WTC11 (cell line): ENCODE data around the gene C11orf71. TPM values are rescaled to one million over a fixed set of nuclear protein-coding genes. Genes with fewer than 3 reads are reported as not detected.

Experiments
- ATAC-seq: fragments of 200-7000 bp; cut with Tn5 transposase; 2 replicates; pipeline ENCODE4 v1.10.0; 2021; ENCODE audit warnings: mild to moderate bottlenecking, moderate library complexity
- CTCF ChIA-PET: fragments of 300-600 bp; sonication (Branson Sonifier 250); formaldehyde crosslinking; loops from one replicate; lab custom pipeline; 2021; ENCODE audit warnings: antibody characterized with exemption; lab: Charles Lee
- POLR2A ChIA-PET: fragments of 350-600 bp; sonication (Branson Sonifier 250); formaldehyde crosslinking; loops from one replicate; lab custom pipeline; 2021; ENCODE audit warnings: antibody characterized with exemption; lab: Charles Lee
- DNase-seq: peaks from one replicate; pipeline ENCODE4 v3.0.0; 2021; ENCODE audit warnings: low spot score
- H3K27ac Mint-ChIP-seq: 2 replicates; pipeline ENCODE4 v1.8.0; 2021; ENCODE audit warnings: mixed read lengths
- H3K27me3 Mint-ChIP-seq: 2 replicates; pipeline ENCODE4 v1.8.0; 2021; ENCODE audit warnings: low read depth, mild to moderate bottlenecking, moderate library complexity, mixed read lengths
- H3K36me3 Mint-ChIP-seq: 2 replicates; pipeline ENCODE4 v1.8.0; 2021; ENCODE audit warnings: mixed read lengths
- H3K4me1 Mint-ChIP-seq: 2 replicates; pipeline ENCODE4 v1.8.0; 2022; ENCODE audit warnings: mixed read lengths
- H3K4me3 Mint-ChIP-seq: 2 replicates; pipeline ENCODE4 v1.8.0; 2021; ENCODE audit warnings: mild to moderate bottlenecking, moderate library complexity, mixed read lengths
- H3K9me3 Mint-ChIP-seq: 2 replicates; pipeline ENCODE4 v1.8.0; 2021; ENCODE audit warnings: mixed read lengths
- ATF3 ChIP-seq: sonication (generic); formaldehyde crosslinking; conservative IDR thresholded peaks from 2 replicates; pipeline ENCODE4 v1.8.1; 2022; ENCODE audit warnings: mild to moderate bottlenecking, missing genetic modification reagents
- ELF4 ChIP-seq: sonication (generic); formaldehyde crosslinking; IDR thresholded peaks from 2 replicates; pipeline ENCODE4 v1.8.1; 2022; ENCODE audit warnings: low read depth, mild to moderate bottlenecking, moderate library complexity, missing genetic modification reagents
- FOXJ3 ChIP-seq: sonication (generic); formaldehyde crosslinking; IDR thresholded peaks from 2 replicates; pipeline ENCODE4 v1.9.0; 2021; ENCODE audit warnings: missing genetic modification reagents, mild to moderate bottlenecking, borderline replicate concordance
- GABPB1 ChIP-seq: sonication (generic); formaldehyde crosslinking; IDR thresholded peaks from 2 replicates; pipeline ENCODE4 v1.8.1; 2023; ENCODE audit warnings: mild to moderate bottlenecking, missing genetic modification reagents
- HMGXB4 ChIP-seq: sonication (generic); formaldehyde crosslinking; IDR thresholded peaks from 2 replicates; pipeline ENCODE4 v1.8.1; 2023; ENCODE audit warnings: mild to moderate bottlenecking, moderate library complexity, missing genetic modification reagents
- MYBL2 ChIP-seq: sonication (generic); formaldehyde crosslinking; IDR thresholded peaks from 2 replicates; pipeline ENCODE4 v1.8.1; 2023; ENCODE audit warnings: mild to moderate bottlenecking, moderate library complexity, missing genetic modification reagents
- NR1H2 ChIP-seq: sonication (generic); formaldehyde crosslinking; IDR thresholded peaks from 2 replicates; pipeline ENCODE4 v1.9.0; 2021; ENCODE audit warnings: mild to moderate bottlenecking, moderate library complexity, missing genetic modification reagents
- NR2C2 ChIP-seq: sonication (generic); formaldehyde crosslinking; IDR thresholded peaks from 2 replicates; pipeline ENCODE4 v1.8.0; 2022; ENCODE audit warnings: mild to moderate bottlenecking, missing genetic modification reagents
- SMAD4 ChIP-seq: sonication (generic); formaldehyde crosslinking; IDR thresholded peaks from 2 replicates; pipeline ENCODE4 v1.8.0; 2022; ENCODE audit warnings: mild to moderate bottlenecking, missing genetic modification reagents
- SOX15 ChIP-seq: fragments of 250-450 bp; sonication (Bioruptor Pico); IDR thresholded peaks from 2 replicates; pipeline ENCODE4 v1.9.0; 2021; ENCODE audit warnings: mild to moderate bottlenecking
- TEAD1 ChIP-seq: sonication (generic); formaldehyde crosslinking; IDR thresholded peaks from 2 replicates; pipeline ENCODE4 v1.8.0; 2022; ENCODE audit warnings: mild to moderate bottlenecking, missing genetic modification reagents
- ZBTB43 ChIP-seq: sonication (generic); formaldehyde crosslinking; IDR thresholded peaks from 2 replicates; pipeline ENCODE4 v1.8.1; 2023; ENCODE audit warnings: mild to moderate bottlenecking, missing genetic modification reagents
- ZNF138 ChIP-seq: sonication (generic); formaldehyde crosslinking; conservative IDR thresholded peaks from 2 replicates; pipeline ENCODE4 v1.8.1; 2022; ENCODE audit warnings: mild to moderate bottlenecking, moderate library complexity, missing genetic modification reagents
- ZNF219 ChIP-seq: sonication (generic); formaldehyde crosslinking; IDR thresholded peaks from 2 replicates; pipeline ENCODE4 v1.8.0; 2023; ENCODE audit warnings: missing genetic modification reagents, mild to moderate bottlenecking, borderline replicate concordance
- ZNF396 ChIP-seq: fragments of 250-450 bp; sonication (Bioruptor Pico); IDR thresholded peaks from 2 replicates; pipeline ENCODE4 v1.8.0; 2021; ENCODE audit warnings: mild to moderate bottlenecking, moderate library complexity, borderline replicate concordance
- ZNF425 ChIP-seq: fragments of 250-450 bp; sonication (Bioruptor Pico); conservative IDR thresholded peaks from 2 replicates; pipeline ENCODE4 v1.9.0; 2021; ENCODE audit warnings: mild to moderate bottlenecking
- ZNF532 ChIP-seq: fragments of 250-450 bp; sonication (Bioruptor Pico); IDR thresholded peaks from 2 replicates; pipeline ENCODE4 v1.9.0; 2021; ENCODE audit warnings: mild to moderate bottlenecking, borderline replicate concordance
- total RNA-seq: library from RNA; stranded (reverse); gene quantifications from 3 replicates; pipeline ENCODE4 v1.2.3, GENCODE V29; 2021

The C11orf71 gene
- total RNA-seq, 1 experiment from 2014 or later = 5.9 TPM

GRCh38 chr11:114368918-114369680 lies 31.2 kb downstream of the C11orf71 start:
- no peak for DNase-seq
- POLR2A ChIA-PET = no interaction called here
- Mint-ChIP-seq H3K9me3 (no peaks in the 10 kb centered on the region), H3K4me1 (peaks cover 15% of the 10 kb centered on the region), H3K36me3 (no peaks in the 10 kb centered on the region), H3K27me3 (no peaks in the 10 kb centered on the region), H3K4me3 (no peak overlapping the region), H3K27ac (no peak overlapping the region)
- TF ChIP-seq ZNF396 (CRISPR knock-in tag) (no peak), ZBTB43 (CRISPR knock-in tag) (no peak), ZNF219 (no peak), FOXJ3 (no peak), SOX15 (no peak), HMGXB4 (no peak), SMAD4 (CRISPR knock-in tag) (no peak)
- CTCF ChIA-PET = interaction anchor here (0.9 kb wide), 1 partner anchor 27 kb away, joined by 3 read pairs; no protein-coding TSS in a partner anchor
- no peak for ATAC-seq

- no peak overlapping the region for H3K27ac Mint-ChIP-seq
- H3K4me3 Mint-ChIP-seq = no peak overlapping the region
- ChIA-PET CTCF (interaction anchor here (1.0 kb wide), 1 partner anchor 27 kb away, joined by 6 read pairs; no protein-coding TSS in a partner anchor), POLR2A (no interaction called here)
- H3K9me3 Mint-ChIP-seq = no peaks in the 10 kb centered on the region
- ATAC-seq (no peak), DNase-seq (no peak)
- H3K4me1 Mint-ChIP-seq = peaks cover 15% of the 10 kb centered on the region
- H3K27me3 Mint-ChIP-seq = no peaks in the 10 kb centered on the region
- no peaks in the 10 kb centered on the region for H3K36me3 Mint-ChIP-seq
- TF ChIP-seq ZNF425 (CRISPR knock-in tag) (no peak), NR2C2 (CRISPR knock-in tag) (no peak), MYBL2 (CRISPR knock-in tag) (no peak), ZNF532 (CRISPR knock-in tag) (no peak), GABPB1 (CRISPR knock-in tag) (no peak), ELF4 (no peak), NR1H2 (CRISPR knock-in tag) (no peak), ATF3 (CRISPR knock-in tag) (no peak), TEAD1 (CRISPR knock-in tag) (no peak), ZNF138 (CRISPR knock-in tag) (no peak)
Observed at GRCh38 chr11:114367244-114367957, 32.9 kb downstream of the C11orf71 start.
